ENCODE results near the gene SZT2. TPM values are rescaled to one million over a fixed set of nuclear protein-coding genes. Genes with fewer than 3 reads are reported as not detected.

The SZT2 gene
- total and polyA plus RNA-seq, 10 of the 15 experiments (the other 5 are each of a cell fraction or from before 2014, with no cell fraction given) = 1.4 to 38.3 (median 12.7) TPM

GRCh38 chr1:43358746-43359693 is 30.7 kb upstream of the SZT2 start, which contains the start of gene CDC20 (continued):
- TF ChIP-seq ZNF384 (IDR thresholded peaks at IDR 0.05; ENCODE audit: borderline replicate concordance, low read depth, low read length) = no peak
- TF ChIP-seq POLR2A (IDR thresholded peaks at IDR 0.05; ENCODE audit: low read depth, low read length) = peak; percentile 91

- FAIRE-seq (no peak), DNase-seq (ENCODE audit: low read depth, low spot score) (no peak), ATAC-seq (no peak)
- H3K9me3 ChIP-seq (replicated peaks; ENCODE audit: control insufficient read depth, insufficient read depth, low read length) = no peaks in the 10 kb centered on the region
- no peaks in the 10 kb centered on the region for H3K27me3 ChIP-seq (replicated peaks in 1 of 2; ENCODE audit: control insufficient read depth in 2 of 2, insufficient read depth in 2 of 2, low read length in 1 of 2)
- WGBS (ENCODE audit: insufficient coverage, insufficient replicate concordance, low lambda C conversion rate, missing lambda C conversion rate) = 38% methylated on average over 11 of the region's 11 CpGs
- H3K4me3 ChIP-seq = peak overlapping the region; percentile 79
- intact Hi-C loops (cut with micrococcal nuclease; ENCODE audit: unreplicated experiment) (loop anchor here (2.0 kb wide), 1 partner anchor 121 kb away; no protein-coding TSS in a partner anchor), in situ Hi-C loops (cut with MboI) (no loop called here)
- CTCF ChIA-PET = interaction anchor here (1.0 to 3.1 kb wide), 3 partner anchors 10 to 121 kb away, joined by 3 to 44 read pairs (median 8); no protein-coding TSS in a partner anchor
- RAD21 ChIA-PET (ENCODE audit: unreplicated experiment) = interaction anchor here (3.2 kb wide), 1 partner anchor 133 kb away, joined by 23 read pairs; no protein-coding TSS in a partner anchor
- H3K9ac ChIP-seq (ENCODE audit: control insufficient read depth, insufficient read depth, low read length) = peak overlapping the region; percentile 75
- H2AFZ ChIP-seq (ENCODE audit: control insufficient read depth, low read depth, low read length) = no peak overlapping the region
- peak overlapping the region; percentile 89 for H3K4me2 ChIP-seq (ENCODE audit: control insufficient read depth, insufficient read depth)
- SMC1A ChIA-PET (ENCODE audit: uncharacterized antibody, unreplicated experiment) = interaction anchor here (1.6 to 4.5 kb wide), 4 partner anchors 9 to 132 kb away, joined by 6 to 26 read pairs (median 9); partner anchors contain the start of gene ELOVL1
- H3K79me2 ChIP-seq (ENCODE audit: control insufficient read depth, insufficient read depth, low read length) = peaks cover 36% of the 10 kb centered on the region
- BruUV-seq (replicated peaks) = no TSS peak
- peak overlapping the region; percentile 71 for H3K27ac ChIP-seq (ENCODE audit: control insufficient read depth, insufficient read depth)
- H3K4me1 ChIP-seq (ENCODE audit: control insufficient read depth, insufficient read depth, low read length) = peaks cover 10% of the 10 kb centered on the region
- H4K20me1 ChIP-seq (ENCODE audit: control insufficient read depth, insufficient read depth) = no peaks in the 10 kb centered on the region
- POLR2A ChIA-PET = interaction anchor here (3.0 kb wide), 1 partner anchor 8 kb away, joined by 25 read pairs; the partner anchor contains the start of gene ELOVL1
- H3K36me3 ChIP-seq (ENCODE audit: control insufficient read depth in 2 of 2, insufficient read depth in 2 of 2, low read length in 1 of 2) = peaks cover 15 to 19% of the 10 kb centered on the region in 2 experiments
- no peak for TF ChIP-seq GATAD2B (conservative IDR thresholded peaks at IDR 0.05; ENCODE audit: low read depth)
- no peak for TF ChIP-seq RFX5 (IDR thresholded peaks at IDR 0.05; ENCODE audit: low read depth, low read length)
- no peak for TF ChIP-seq MAX (IDR thresholded peaks at IDR 0.05; ENCODE audit: low read depth, low read length)
- no peak for TF ChIP-seq NKRF (conservative IDR thresholded peaks at IDR 0.05)
- TF ChIP-seq SREBF1 (IDR thresholded peaks at IDR 0.05; ENCODE audit: low read length) = no peak
- TF ChIP-seq ZNF24 (IDR thresholded peaks at IDR 0.05) = no peak
- TF ChIP-seq PRDM15 (CRISPR knock-in tag; IDR thresholded peaks at IDR 0.05) = no peak
- no peak for TF ChIP-seq KDM1A (IDR thresholded peaks at IDR 0.05; ENCODE audit: borderline replicate concordance)
- TF ChIP-seq MXI1 (IDR thresholded peaks at IDR 0.05; ENCODE audit: low read depth, low read length) = no peak
Observed at GRCh38 chr1:43359696-43360095, 30.0 kb upstream of the SZT2 start.

Measured in GM12878 (cell line).